T-cell (primary cell): ENCODE results near the gene VRTN. TPM values are rescaled to one million over a fixed set of nuclear protein-coding genes. Genes with fewer than 3 reads are reported as not detected.
A peak's percentile ranks its signal among the peaks of the same experiment; 100 is the strongest.

Experiments
- ATAC-seq, 4 experiments: fragments of 200-7000 bp in 3 of 4; fragments of 150-1000 bp in 1 of 4; cut with Tn5 transposase; replicated peaks in 1 of 4; 1 replicate in 3 of 4; 2 replicates in 1 of 4; pipeline ENCODE4 v1.10.0; 2021; ENCODE audit warnings: moderate library complexity in 3 of 4, mild to moderate bottlenecking in 2 of 4, moderate number of reproducible peaks in 1 of 4
- CTCF ChIA-PET, 2 donors: fragments of 300-600 bp; sonication (Branson Sonifier 250); formaldehyde crosslinking; loops; one replicate each; lab custom pipeline; 2022; ENCODE audit warnings: antibody characterized with exemption in 2 of 2; lab: Charles Lee
- POLR2A ChIA-PET, 2 donors: fragments of 300-600 bp; sonication (Branson Sonifier 250); formaldehyde crosslinking; loops; one replicate each; lab custom pipeline; 2022; ENCODE audit warnings: antibody characterized with exemption in 2 of 2; lab: Charles Lee
- DNase-seq, 35 experiments: peaks; one replicate each; pipeline versions ENCODE4 v3.0.0 to v3.0.0-alpha.2; 2013 to 2023
- H3K27ac ChIP-seq: one replicate; pipeline ENCODE4 v1.5.1; 2013; ENCODE audit warnings: low read length
- H3K27me3 ChIP-seq, 2 experiments: replicated peaks in 1 of 2; 1 replicate in 1 of 2; 2 replicates in 1 of 2; pipeline versions ENCODE4 v1.6.1 to v1.7.0; 2013; ENCODE audit warnings: low read length in 1 of 2, mixed read lengths in 1 of 2; ENCODE audit not compliant: control insufficient read depth in 2 of 2, insufficient read depth in 2 of 2; ENCODE audit errors: extremely low read depth in 1 of 2
- H3K36me3 ChIP-seq, 2 donors: 1 replicate in 1 of 2; 2 replicates in 1 of 2; pipeline versions ENCODE4 v1.6.1 to v1.7.0; 2013; ENCODE audit warnings: low read length in 1 of 2; ENCODE audit not compliant: control insufficient read depth in 2 of 2, insufficient read depth in 1 of 2; ENCODE audit errors: extremely low read depth in 1 of 2
- H3K4me1 ChIP-seq, 2 experiments: 1 replicate in 1 of 2; 2 replicates in 1 of 2; pipeline versions ENCODE4 v1.6.1 to v1.7.0; 2013; ENCODE audit warnings: low read length in 2 of 2, mixed read lengths in 1 of 2; ENCODE audit not compliant: insufficient read depth in 2 of 2, control insufficient read depth in 1 of 2; ENCODE audit errors: extremely low read depth in 1 of 2
- H3K4me3 ChIP-seq, 2 donors: 1 replicate in 1 of 2; 2 replicates in 1 of 2; pipeline versions ENCODE4 v1.5.1 to v1.7.0; 2013; ENCODE audit warnings: mild to moderate bottlenecking in 2 of 2, low read length in 1 of 2, moderate library complexity in 1 of 2; ENCODE audit not compliant: control insufficient read depth in 1 of 2; ENCODE audit errors: extremely low read depth in 1 of 2
- H3K9me3 ChIP-seq: 2 replicates; pipeline ENCODE4 v1.7.0; 2013
- H3K27ac Mint-ChIP-seq, 2 donors: one replicate each; pipeline ENCODE4 v1.8.0; 2020 to 2021; ENCODE audit warnings: mild to moderate bottlenecking in 2 of 2, mixed read lengths in 2 of 2
- H3K27me3 Mint-ChIP-seq, 2 donors: one replicate each; pipeline ENCODE4 v1.8.0; 2021 to 2022; ENCODE audit warnings: mixed read lengths in 2 of 2
- H3K36me3 Mint-ChIP-seq: one replicate; pipeline ENCODE4 v1.8.0; 2021; ENCODE audit warnings: mixed read lengths
- H3K4me1 Mint-ChIP-seq, 3 donors: one replicate each; pipeline ENCODE4 v1.8.0; 2020 to 2022; ENCODE audit warnings: mixed read lengths in 3 of 3, mild to moderate bottlenecking in 1 of 3
- H3K4me3 Mint-ChIP-seq, 3 donors: one replicate each; pipeline ENCODE4 v1.8.0; 2020 to 2022; ENCODE audit warnings: mild to moderate bottlenecking in 3 of 3, mixed read lengths in 3 of 3, moderate library complexity in 3 of 3
- H3K9me3 Mint-ChIP-seq, 3 donors: one replicate each; pipeline ENCODE4 v1.8.0; 2020 to 2022; ENCODE audit warnings: mixed read lengths in 3 of 3
- WGBS: methylation state at CpG from one replicate; pipeline ENCODE4 v1.1.5; 2013; ENCODE audit warnings: missing lambda C conversion rate; ENCODE audit not compliant: insufficient coverage; 5-methylcytosine and 5-hydroxymethylcytosine counted together
- total RNA-seq, 35 experiments: library from RNA in 6 of 35; stranded (reverse) in 6 of 35; fragments of 120-200 nt in 1 of 35; gene quantifications; one replicate each; pipeline versions ENCODE4 v1.2.1 to v1.2.4 and lab custom pipeline; 2013 to 2026

VRTN gene, protein sequence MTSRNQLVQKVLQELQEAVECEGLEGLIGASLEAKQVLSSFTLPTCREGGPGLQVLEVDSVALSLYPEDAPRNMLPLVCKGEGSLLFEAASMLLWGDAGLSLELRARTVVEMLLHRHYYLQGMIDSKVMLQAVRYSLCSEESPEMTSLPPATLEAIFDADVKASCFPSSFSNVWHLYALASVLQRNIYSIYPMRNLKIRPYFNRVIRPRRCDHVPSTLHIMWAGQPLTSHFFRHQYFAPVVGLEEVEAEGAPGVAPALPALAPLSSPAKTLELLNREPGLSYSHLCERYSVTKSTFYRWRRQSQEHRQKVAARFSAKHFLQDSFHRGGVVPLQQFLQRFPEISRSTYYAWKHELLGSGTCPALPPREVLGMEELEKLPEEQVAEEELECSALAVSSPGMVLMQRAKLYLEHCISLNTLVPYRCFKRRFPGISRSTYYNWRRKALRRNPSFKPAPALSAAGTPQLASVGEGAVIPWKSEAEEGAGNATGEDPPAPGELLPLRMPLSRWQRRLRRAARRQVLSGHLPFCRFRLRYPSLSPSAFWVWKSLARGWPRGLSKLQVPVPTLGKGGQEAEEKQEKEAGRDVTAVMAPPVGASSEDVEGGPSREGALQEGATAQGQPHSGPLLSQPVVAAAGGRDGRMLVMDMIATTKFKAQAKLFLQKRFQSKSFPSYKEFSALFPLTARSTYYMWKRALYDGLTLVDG
- total RNA-seq (under 1 TPM in 2 of 5 donors, not detected in 3; 0.06 to 0.09 TPM), total RNA-seq (lab: John Stamatoyannopoulos, UW) (0 to 0.10 (median 0) reads per million in 29 experiments)
- total RNA-seq (2013), result not detected

GRCh38 chr14:74348241-74348734 lies at the start of gene VRTN:
Gene VRTN (plus strand): TSS chr14:74348471. CDS start chr14:74356784, 8,313 bp downstream.
- H3K27ac ChIP-seq, result no peak within 1 kb of the TSS
- H3K27me3 ChIP-seq, result peaks cover 2 to 20% of the 10 kb centered on the region in 2 experiments
- no peaks in the 10 kb centered on the region for H3K9me3 ChIP-seq
- CTCF ChIA-PET, result interaction anchor here in 1 of 2 donors (1.1 kb wide), 1 partner anchor 28 kb away, joined by 5 read pairs; no protein-coding TSS in a partner anchor
- H3K4me1 Mint-ChIP-seq, result no peaks in the 10 kb centered on the region
- POLR2A ChIA-PET, result no interaction called here
- no peaks in the 10 kb centered on the region for H3K4me1 ChIP-seq
- H3K36me3 Mint-ChIP-seq, result no peaks in the 10 kb centered on the region
- no peak for ATAC-seq
- no peaks in the 10 kb centered on the region for H3K36me3 ChIP-seq
- 78% methylated on average over 10 of the region's 12 CpGs for WGBS
- no peak within 1 kb of the TSS for H3K4me3 Mint-ChIP-seq
- peaks cover 7 to 10% of the 10 kb centered on the region in 2 donors for H3K27me3 Mint-ChIP-seq
- H3K27ac Mint-ChIP-seq, result no peak within 1 kb of the TSS
- H3K4me3 ChIP-seq, result no peak within 1 kb of the TSS
- no peak for DNase-seq
- no peaks in the 10 kb centered on the region for H3K9me3 Mint-ChIP-seq

GRCh38 chr14:74299061-74299545 lies 49.2 kb upstream of the VRTN start:
- peak in 1 of 4 experiments; percentile 41 for ATAC-seq
- H3K9me3 ChIP-seq, result no peaks in the 10 kb centered on the region
- POLR2A ChIA-PET, result interaction anchor here (0.5 to 0.6 kb wide), 2 partner anchors 14 to 114 kb away, joined by 3 to 5 read pairs; no protein-coding TSS in a partner anchor
- H3K27me3 Mint-ChIP-seq, result no peaks in the 10 kb centered on the region
- DNase-seq, result peak in 7 of 35 experiments; percentile 7 to 26 (median 19)
- WGBS, result 77% methylated on average over 7 of the region's 10 CpGs
- peaks cover 27% of the 10 kb centered on the region for H3K36me3 Mint-ChIP-seq
- no peak overlapping the region for H3K4me3 ChIP-seq
- H3K36me3 ChIP-seq, result peaks cover 9 to 46% of the 10 kb centered on the region in 2 donors
- peak overlapping the region in 1 of 2 donors; percentile 53 for H3K27ac Mint-ChIP-seq
- no peaks in the 10 kb centered on the region for H3K27me3 ChIP-seq
- H3K9me3 Mint-ChIP-seq, result no peaks in the 10 kb centered on the region
- H3K4me1 Mint-ChIP-seq, result peaks cover 34 to 41% (median 35%) of the 10 kb centered on the region in 3 donors
- H3K4me1 ChIP-seq, result peaks cover 2 to 30% of the 10 kb centered on the region in 2 experiments
- H3K4me3 Mint-ChIP-seq, result peak overlapping the region in 1 of 3 donors; percentile 23
- CTCF ChIA-PET, result no interaction called here
- no peak overlapping the region for H3K27ac ChIP-seq

DNA sequence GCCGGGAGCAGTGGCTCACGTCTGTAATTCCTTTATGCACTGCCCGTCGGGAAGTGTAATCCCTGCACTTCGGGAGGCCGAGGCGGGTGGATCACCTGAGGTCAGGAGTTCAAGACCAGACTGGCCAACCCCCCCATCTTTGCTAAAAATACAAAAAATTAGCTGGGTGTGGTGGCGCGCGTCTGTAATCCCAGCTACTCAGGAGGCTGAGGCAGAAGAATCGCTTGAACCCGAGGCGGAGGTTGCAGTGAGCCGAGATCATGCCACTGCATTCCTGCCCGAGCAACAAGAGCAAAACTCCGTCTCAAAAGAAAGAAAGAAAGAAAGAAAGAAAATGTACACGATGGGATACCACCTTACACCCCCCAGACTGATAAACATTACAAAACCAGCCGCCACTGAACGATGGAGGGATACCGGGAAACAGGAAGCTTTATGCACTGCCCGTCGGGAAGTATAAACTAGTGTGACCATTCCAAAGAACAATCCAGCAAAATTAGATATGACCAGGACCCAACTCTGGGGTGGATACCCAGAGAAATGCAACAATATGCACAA lies 46.6 kb upstream of the VRTN start:
- H3K9me3 ChIP-seq, result no peaks in the 10 kb centered on the region
- Mint-ChIP-seq H3K9me3 (no peaks in the 10 kb centered on the region), H3K36me3 (peaks cover 14% of the 10 kb centered on the region), H3K27ac (peak overlapping the region; percentile 95 to 96), H3K4me3 (peak overlapping the region; percentile 94 to 98 (median 97)), H3K27me3 (no peaks in the 10 kb centered on the region), H3K4me1 (peaks cover 34 to 37% (median 35%) of the 10 kb centered on the region in 3 donors)
- ChIA-PET POLR2A (no interaction called here), CTCF (interaction anchor here in 1 of 2 donors (1.2 kb wide), 1 partner anchor 24 kb away, joined by 3 read pairs; no protein-coding TSS in a partner anchor)
- no peaks in the 10 kb centered on the region for H3K27me3 ChIP-seq
- peaks cover 4 to 23% of the 10 kb centered on the region in 2 donors for H3K36me3 ChIP-seq
- ATAC-seq (peak in 1 of 4 experiments; percentile 2), DNase-seq (no peak)
- peak overlapping the region; percentile 78 to 91 for H3K4me3 ChIP-seq
- H3K27ac ChIP-seq, result peak overlapping the region; percentile 89
- WGBS, result 85% methylated on average over 4 of the region's 22 CpGs
- peaks cover 2 to 32% of the 10 kb centered on the region in 2 experiments for H3K4me1 ChIP-seq

- no peaks in the 10 kb centered on the region for H3K9me3 Mint-ChIP-seq
- Histone ChIP-seq H3K4me1 (peaks cover 2 to 32% of the 10 kb centered on the region in 2 experiments), H3K36me3 (peaks cover 4 to 18% of the 10 kb centered on the region in 2 donors), H3K27me3 (no peaks in the 10 kb centered on the region), H3K27ac (peak overlapping the region; percentile 89), H3K4me3 (peak overlapping the region; percentile 78 to 91), H3K9me3 (no peaks in the 10 kb centered on the region)
- ChIA-PET CTCF (no interaction called here), POLR2A (no interaction called here)
- H3K36me3 Mint-ChIP-seq, result peaks cover 12% of the 10 kb centered on the region
- DNase-seq (peak in 17 of 35 experiments; percentile 3 to 72 (median 19)), ATAC-seq (peak; percentile 67 to 84 (median 72))
- peaks cover 34 to 37% (median 35%) of the 10 kb centered on the region in 3 donors for H3K4me1 Mint-ChIP-seq
- H3K4me3 Mint-ChIP-seq, result peak overlapping the region; percentile 94 to 98 (median 97)
- 6% methylated on average over 2 of the region's 6 CpGs for WGBS
- H3K27ac Mint-ChIP-seq, result peak overlapping the region; percentile 95 to 96
- H3K27me3 Mint-ChIP-seq, result no peaks in the 10 kb centered on the region
These were observed 46.1 kb upstream of the VRTN start for GRCh38 chr14:74302152-74302628.

GRCh38 chr14:74302634-74303569 lies 45.4 kb upstream of the VRTN start, which contains the start of gene ABCD4:
Gene ABCD4 (minus strand): TSS chr14:74302934. CDS start chr14:74302912, 22 bp downstream.
- CTCF ChIA-PET, result no interaction called here
- H3K36me3 ChIP-seq, result peaks cover under 1 to 11% of the 10 kb centered on the region in 2 donors
- peak within 1 kb of the TSS; percentile 78 to 91 for H3K4me3 ChIP-seq
- Mint-ChIP-seq H3K4me3 (peak within 1 kb of the TSS; percentile 94 to 98 (median 97)), H3K4me1 (peaks cover 34 to 37% (median 35%) of the 10 kb centered on the region in 3 donors), H3K27me3 (no peaks in the 10 kb centered on the region), H3K27ac (peak within 1 kb of the TSS; percentile 95 to 96), H3K9me3 (no peaks in the 10 kb centered on the region), H3K36me3 (peaks cover 11% of the 10 kb centered on the region)
- POLR2A ChIA-PET, result no interaction called here
- DNase-seq, result peak; percentile 51 to 87 (median 74)
- peak within 1 kb of the TSS; percentile 89 for H3K27ac ChIP-seq
- no peaks in the 10 kb centered on the region for H3K27me3 ChIP-seq
- peak; percentile 87 to 93 (median 90) for ATAC-seq
- no peaks in the 10 kb centered on the region for H3K9me3 ChIP-seq
- WGBS, result 18% methylated on average over 46 of the region's 61 CpGs
- peaks cover 2 to 32% of the 10 kb centered on the region in 2 experiments for H3K4me1 ChIP-seq
